VCaP (cell line): ENCODE measurements around the gene AZU1.

ENCODE experiments used
- H3K27ac ChIP-seq: fragments of 450-650 bp; 2 replicates; pipeline ENCODE4 v1.5.1; 2017
- CTCF ChIP-seq: fragments of 450-650 bp; conservative IDR thresholded peaks from 2 replicates; pipeline ENCODE4 v1.5.1; 2017; ENCODE audit warnings: mild to moderate bottlenecking, moderate library complexity

The AZU1 gene

GRCh38 chr19:866769-867300 is 39.2 kb downstream of the AZU1 start:
- TF ChIP-seq CTCF: no peak
- H3K27ac ChIP-seq: no peak overlapping the region

GRCh38 chr19:867301-867793 is 39.7 kb downstream of the AZU1 start:
- TF ChIP-seq CTCF: no peak
- H3K27ac ChIP-seq: no peak overlapping the region

GRCh38 chr19:867855-868457 is 40.3 kb downstream of the AZU1 start:
- TF ChIP-seq CTCF: no peak
- H3K27ac ChIP-seq: no peak overlapping the region

- no peak for TF ChIP-seq CTCF
- no peak overlapping the region for H3K27ac ChIP-seq
These were observed 41.0 kb downstream of the AZU1 start for GRCh38 chr19:868458-869244.

- H3K27ac ChIP-seq: no peak overlapping the region
These were observed 41.9 kb downstream of the AZU1 start for GRCh38 chr19:869245-870177.

GRCh38 chr19:870314-870713 is 42.7 kb downstream of the AZU1 start:
- no peak overlapping the region for H3K27ac ChIP-seq
- no peak for TF ChIP-seq CTCF

More at GRCh38 chr19:869245-870177, 41.9 kb downstream of the AZU1 start:
- no peak for TF ChIP-seq CTCF
